ENCODE data around the gene NFU1. TPM values are rescaled to one million over a fixed set of nuclear protein-coding genes. Genes with fewer than 3 reads are reported as not detected.

Gene NFU1
- total and polyA plus RNA-seq, 2 of the 8 experiments (the other 6 are each of a cell fraction or from before 2014, with no cell fraction given), result 18.4 to 45.5 TPM

DNA sequence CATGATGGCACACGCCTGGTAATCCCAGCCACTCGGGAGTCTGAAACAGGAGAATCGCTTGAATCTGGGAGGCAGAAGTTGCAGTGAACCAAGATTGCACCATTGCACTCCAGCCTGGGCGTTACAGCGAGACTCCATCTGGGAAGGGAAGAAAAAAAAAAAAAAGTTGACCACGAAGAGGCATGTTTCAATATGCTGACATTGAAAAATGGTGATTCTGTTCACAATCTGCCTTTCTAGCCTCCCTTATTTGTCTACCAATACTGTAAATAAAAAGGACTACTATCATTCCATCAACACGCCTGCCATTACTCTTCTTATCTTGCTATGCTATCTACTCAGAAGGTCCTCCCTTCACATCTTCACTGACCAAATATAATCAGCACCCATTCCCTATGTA is 68.6 kb downstream of the NFU1 start (continued):
- no peak for TF ChIP-seq ASH2L (IDR thresholded peaks at IDR 0.05; ENCODE audit: low read length)

DNA sequence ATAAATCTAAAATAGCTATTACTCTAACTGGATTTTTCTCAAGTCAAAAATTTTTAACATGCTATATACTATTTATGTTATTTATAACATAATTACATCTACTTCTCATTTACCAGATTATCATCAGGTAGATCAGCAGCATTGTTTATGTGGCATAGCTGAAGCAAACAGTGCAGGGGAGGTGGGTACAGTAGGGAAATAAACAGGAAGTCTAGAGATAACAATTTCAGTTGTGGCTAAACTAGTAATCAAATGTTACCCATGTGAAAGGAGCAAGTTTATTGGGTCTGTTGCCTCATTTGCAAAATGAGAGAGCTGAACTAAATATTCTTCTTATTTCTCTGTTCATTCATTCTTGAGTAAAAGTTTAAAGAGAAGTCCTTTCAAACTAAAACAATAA is 77.9 kb downstream of the NFU1 start:
- no peak overlapping the region for H2AFZ ChIP-seq (ENCODE audit: low read length)
- H2BK120ac ChIP-seq (replicated peaks; ENCODE audit: low read depth, low read length), result peak overlapping the region; percentile 92
- H2AK5ac ChIP-seq (ENCODE audit: low read depth, low read length), result no peak overlapping the region
- ChIA-PET CTCF (ENCODE audit: partially characterized antibody) (no interaction called here), POLR2A (ENCODE audit: partially characterized antibody) (no interaction called here)
- no peaks in the 10 kb centered on the region; the same call in 1 of the 2 replicates for H3K79me1 ChIP-seq (ENCODE audit: low read depth, low read length)
- H4K20me1 ChIP-seq (replicated peaks in 1 of 2; ENCODE audit: control insufficient read depth in 1 of 2, insufficient read depth in 2 of 2, low read length in 2 of 2), result no peaks in the 10 kb centered on the region
- H2BK5ac ChIP-seq (ENCODE audit: low read depth, low read length), result 0 out of 2 replicates have a peak overlapping the region, but pooled peaks have one; percentile 41
- H4K91ac ChIP-seq (replicated peaks; ENCODE audit: insufficient read length, low read length), result peak overlapping the region; percentile 95
- peak overlapping the region; percentile 10 to 36; a peak in 2 of 4 replicates for H3K4me2 ChIP-seq (ENCODE audit: insufficient read depth in 1 of 2, low read depth in 2 of 2, low read length in 2 of 2)
- peak overlapping the region; percentile 85 for H3K4ac ChIP-seq (replicated peaks; ENCODE audit: insufficient read length, low read depth, low read length)
- DNase-seq (ENCODE audit: low read depth in 1 of 2, low spot score in 2 of 2) (no peak), FAIRE-seq (no peak)
- H3K23me2 ChIP-seq (ENCODE audit: low read depth, low read length), result 0 out of 2 replicates have a peak, but pooled peaks cover under 1% of the 10 kb centered on the region
- peaks cover 0 to 6% (median 2%) of the 10 kb centered on the region in 4 experiments; a peak in 2 of 7 replicates for H3K4me1 ChIP-seq (replicated peaks in 1 of 4; ENCODE audit: control insufficient read depth in 3 of 4, insufficient read depth in 4 of 4, low read length in 3 of 4)
- H3K23ac ChIP-seq (ENCODE audit: insufficient read length), result no peak overlapping the region
- no peak overlapping the region for H2BK15ac ChIP-seq (ENCODE audit: low read length)
- H3K36me3 ChIP-seq (ENCODE audit: control insufficient read depth in 2 of 4, insufficient read depth in 4 of 4, low read length in 3 of 4), result peaks cover 4 to 79% (median 26%) of the 10 kb centered on the region in 4 experiments; a peak in 7 of 8 replicates
- no peak overlapping the region for H3K18ac ChIP-seq (ENCODE audit: extremely low read depth, low read length)
- no peak overlapping the region for H3K14ac ChIP-seq (ENCODE audit: insufficient read length)
- H3K27ac ChIP-seq (ENCODE audit: low read depth, low read length), result no peak overlapping the region
- H3K27me3 ChIP-seq (replicated peaks in 1 of 4; ENCODE audit: control insufficient read depth in 3 of 4, extremely low read depth in 1 of 4, insufficient read depth in 3 of 4, low read length in 3 of 4), result no peaks in the 10 kb centered on the region
- no peak overlapping the region for H3K9ac ChIP-seq (replicated peaks in 1 of 4; ENCODE audit: extremely low read depth in 1 of 4, low read depth in 3 of 4, low read length in 3 of 4)
- H2BK20ac ChIP-seq (ENCODE audit: low read length), result 0 out of 2 replicates have a peak overlapping the region, but pooled peaks have one; percentile 40
- no peaks in the 10 kb centered on the region for H3K79me2 ChIP-seq (ENCODE audit: control insufficient read depth in 1 of 2, insufficient read depth in 2 of 2, low read length in 2 of 2)
- H2BK12ac ChIP-seq (ENCODE audit: low read depth, low read length), result no peak overlapping the region
- no peak overlapping the region for H3K4me3 ChIP-seq (ENCODE audit: extremely low read depth in 1 of 4, insufficient read depth in 2 of 4, low read depth in 3 of 4, low read length in 4 of 4)
- no peak overlapping the region for H4K8ac ChIP-seq (ENCODE audit: extremely low read depth, insufficient read depth, low read length)
- no peaks in the 10 kb centered on the region for H3K9me3 ChIP-seq (ENCODE audit: insufficient read depth in 2 of 2, low read depth in 1 of 2, low read length in 1 of 2)
- H4K5ac ChIP-seq (ENCODE audit: insufficient read length, low read depth, low read length), result peak overlapping the region; percentile 83
- H3K56ac ChIP-seq (replicated peaks; ENCODE audit: insufficient read length, low read depth, low read length), result no peak overlapping the region
- TF ChIP-seq JUN (IDR thresholded peaks at IDR 0.05; ENCODE audit: low read depth, low read length) (no peak), POU5F1 (IDR thresholded peaks at IDR 0.05; ENCODE audit: low read depth, low read length) (no peak), EZH2 (IDR thresholded peaks at IDR 0.05; ENCODE audit: low read depth, low read length, severe bottlenecking) (no peak), SP1 (IDR thresholded peaks at IDR 0.05; ENCODE audit: low read depth, low read length) (no peak), SRF (IDR thresholded peaks at IDR 0.05; ENCODE audit: low read depth, low read length) (no peak), TBP (IDR thresholded peaks at IDR 0.05; ENCODE audit: low read depth, low read length) (no peak), HDAC2 (IDR thresholded peaks at IDR 0.05; ENCODE audit: borderline replicate concordance in 1 of 2, low read depth in 2 of 2, low read length in 2 of 2) (no peak), SP4 (IDR thresholded peaks at IDR 0.05; ENCODE audit: low read length) (no peak), BCL11A (IDR thresholded peaks at IDR 0.05; ENCODE audit: low read depth in 2 of 2, low read length in 2 of 2) (no peak), PHF8 (conservative IDR thresholded peaks at IDR 0.05; ENCODE audit: low read depth, low read length) (no peak), TEAD4 (IDR thresholded peaks at IDR 0.05; ENCODE audit: low read depth, low read length) (no peak)
